A549 (cell line): ENCODE results near the gene CCDC154. TPM values are rescaled to one million over a fixed set of nuclear protein-coding genes. Genes with fewer than 3 reads are reported as not detected.
A peak's percentile ranks its signal among the peaks of the same experiment; 100 is the strongest.

ENCODE experiments used
- ATAC-seq, 2 experiments: fragments of 200-7000 bp in 1 of 2; fragments of >200 bp in 1 of 2; cut with Nextera tagmentation in 1 of 2; cut with Tn5 transposase in 1 of 2; 3 replicates each; pipeline versions ENCODE4 v1.8.0 to v1.9.1; 2018 to 2020; ENCODE audit warnings: mild to moderate bottlenecking in 1 of 2, moderate library complexity in 1 of 2
- CTCF ChIA-PET: fragments of 300-600 bp; sonication (Branson Sonifier 250); formaldehyde crosslinking; extraction: SDS; loops from one replicate; lab custom pipeline; 2021; ENCODE audit warnings: antibody characterized with exemption, inconsistent platforms; lab: Yijun Ruan, JAX
- POLR2A ChIA-PET: fragments of 350-600 bp; formaldehyde crosslinking; extraction: SDS; loops from one replicate; lab custom pipeline; 2021; ENCODE audit warnings: antibody characterized with exemption, inconsistent platforms; lab: Yijun Ruan, JAX
- DNase-seq, 2 experiments: peaks; one replicate each; pipeline versions ENCODE4 v3.0.0 to v3.0.0-alpha.2; 2011 to 2016; ENCODE audit warnings: low read depth in 1 of 2, low spot score in 1 of 2
- FAIRE-seq: peaks from 2 replicates; lab custom pipeline; 2011; peaks lifted over from hg19 to GRCh38; lab: Jason Lieb, UNC
- H3K27ac ChIP-seq, 2 experiments: fragments of >200 bp; sonication (Bioruptor Twin); formaldehyde crosslinking; 3 replicates each; pipeline ENCODE4 v1.5.1; 2016 to 2017
- H3K4me1 ChIP-seq: fragments of >200 bp; sonication (Bioruptor Twin); formaldehyde crosslinking; 3 replicates; pipeline ENCODE4 v1.6.1; 2016
- H3K4me2 ChIP-seq: fragments of >200 bp; sonication (Bioruptor Twin); formaldehyde crosslinking; 3 replicates; pipeline ENCODE4 v1.6.1; 2016
- H3K4me3 ChIP-seq: fragments of >200 bp; sonication (Bioruptor Twin); formaldehyde crosslinking; 3 replicates; pipeline ENCODE4 v1.5.1; 2016
- H3K9me3 ChIP-seq: fragments of >200 bp; sonication (Bioruptor Twin); formaldehyde crosslinking; 3 replicates; pipeline ENCODE4 v1.6.1; 2016
- ATOH8 ChIP-seq: fragments of 250-450 bp; sonication (Bioruptor Pico); IDR thresholded peaks from 2 replicates; pipeline ENCODE4 v1.5.0; 2020; ENCODE audit warnings: low read depth, mild to moderate bottlenecking, moderate library complexity
- CEBPB ChIP-seq, 2 experiments: fragments of >200 bp in 1 of 2; sonication (Bioruptor Twin) in 1 of 2; formaldehyde crosslinking in 1 of 2; IDR thresholded peaks; 2 replicates each; pipeline ENCODE4 v1.6.1; 2012 to 2016
- CHD2 ChIP-seq: fragments of 150-350 bp; IDR thresholded peaks from 2 replicates; pipeline ENCODE4 v1.6.1; 2014; ENCODE audit warnings: low read length; ENCODE audit not compliant: partially characterized antibody
- E2F6 ChIP-seq: IDR thresholded peaks from 2 replicates; pipeline ENCODE4 v1.6.1; 2012; ENCODE audit warnings: low read depth, borderline replicate concordance
- EHMT2 ChIP-seq: fragments of 200-600 bp; sonication (generic); IDR thresholded peaks from 2 replicates; pipeline ENCODE4 v1.6.1; 2016; ENCODE audit warnings: antibody characterized with exemption, low read depth, mild to moderate bottlenecking, moderate library complexity
- EP300 ChIP-seq, 2 experiments: fragments of >200 bp; sonication (Bioruptor Twin); formaldehyde crosslinking; IDR thresholded peaks; 2 replicates in 1 of 2; 3 replicates in 1 of 2; pipeline ENCODE4 v1.6.1; 2016 to 2017
- ESRRA ChIP-seq: fragments of 150-350 bp; IDR thresholded peaks from 2 replicates; pipeline ENCODE4 v1.6.1; 2014; ENCODE audit warnings: mild to moderate bottlenecking, low read length, borderline replicate concordance
- FOSB ChIP-seq: fragments of 250-450 bp; sonication (Bioruptor Pico); IDR thresholded peaks from 2 replicates; pipeline ENCODE4 v1.5.0; 2020; ENCODE audit warnings: mild to moderate bottlenecking, moderate library complexity
- GATA3 ChIP-seq: IDR thresholded peaks from 2 replicates; pipeline ENCODE4 v1.6.1; 2012; ENCODE audit warnings: borderline replicate concordance
- HEYL ChIP-seq: fragments of 250-450 bp; sonication (Bioruptor Pico); IDR thresholded peaks from 2 replicates; pipeline ENCODE4 v1.8.0; 2021; ENCODE audit warnings: mild to moderate bottlenecking, moderate library complexity
- HOXA7 ChIP-seq: fragments of 250-450 bp; sonication (Bioruptor Pico); IDR thresholded peaks from 2 replicates; pipeline ENCODE4 v1.5.0; 2020; ENCODE audit warnings: mild to moderate bottlenecking, moderate library complexity
- HOXB5 ChIP-seq: fragments of 250-450 bp; sonication (Bioruptor Pico); IDR thresholded peaks from 2 replicates; pipeline ENCODE4 v1.5.0; 2020; ENCODE audit warnings: mild to moderate bottlenecking, moderate library complexity
- KDM1A ChIP-seq: fragments of 200-600 bp; sonication (generic); IDR thresholded peaks from 2 replicates; pipeline ENCODE4 v1.6.1; 2016; ENCODE audit warnings: low read depth, mild to moderate bottlenecking
- KDM5A ChIP-seq: fragments of 200-600 bp; sonication (generic); IDR thresholded peaks from 2 replicates; pipeline ENCODE4 v1.6.1; 2016; ENCODE audit warnings: antibody characterized with exemption, mild to moderate bottlenecking
- MAFK ChIP-seq: fragments of 450-650 bp; IDR thresholded peaks from 2 replicates; pipeline ENCODE4 v1.6.1; 2014; ENCODE audit not compliant: partially characterized antibody
- TFCP2L1 ChIP-seq: fragments of 250-450 bp; sonication (Bioruptor Pico); IDR thresholded peaks from 2 replicates; pipeline ENCODE4 v1.5.0; 2021; ENCODE audit warnings: mild to moderate bottlenecking
- USF2 ChIP-seq: fragments of 450-650 bp; IDR thresholded peaks from 2 replicates; pipeline ENCODE4 v1.6.1; 2014; ENCODE audit warnings: antibody characterized with exemption
- ZC3H11A ChIP-seq: fragments of 450-650 bp; IDR thresholded peaks from 2 replicates; pipeline ENCODE4 v1.6.1; 2014; ENCODE audit warnings: antibody characterized with exemption, mild to moderate bottlenecking
- ZSCAN20 ChIP-seq: fragments of 250-450 bp; sonication (Bioruptor Pico); IDR thresholded peaks from 2 replicates; pipeline ENCODE4 v1.8.0; 2022; ENCODE audit warnings: mild to moderate bottlenecking, moderate library complexity
- WGBS: methylation state at CpG from one replicate; pipeline ENCODE4 v1.1.6; 2017; ENCODE audit errors: missing lambda C conversion rate; 5-methylcytosine and 5-hydroxymethylcytosine counted together
- polyA minus RNA-seq: library from RNA; depleted of rRNA, polyadenylated mRNA; stranded (reverse); fragments of >200 nt; gene quantifications from 2 replicates; pipeline ENCODE4 v1.2.3, GENCODE V29; 2011; rRNA and poly(A)+ RNA removed
- polyA plus RNA-seq, 4 experiments: library from polyadenylated mRNA; depleted of rRNA in 3 of 4; stranded (reverse); fragments of >200 nt; fragmentation: RNase III in 1 of 4; extraction: RNeasy Plus Mini Kit Qiagen cat#74134 plus additional on column Dnase treatment in 1 of 4; gene quantifications; 2 replicates in 3 of 4; 3 replicates in 1 of 4; pipeline ENCODE4 v1.2.3, GENCODE V29; 2011 to 2017
- TF ChIP-seq, protein P1 (sequence below): IDR thresholded peaks from 2 replicates; pipeline ENCODE4 v1.6.1; 2012
- TF ChIP-seq, protein P2 (sequence below): fragments of 250-450 bp; sonication (Bioruptor Pico); IDR thresholded peaks from 2 replicates; pipeline ENCODE4 v1.5.0; 2021; ENCODE audit warnings: mild to moderate bottlenecking, moderate library complexity, borderline replicate concordance
- TF ChIP-seq, protein P3 (sequence below): fragments of >200 bp; sonication (Bioruptor Twin); formaldehyde crosslinking; IDR thresholded peaks from 3 replicates; pipeline ENCODE4 v1.6.1; 2016
- TF ChIP-seq, protein P4 (sequence below): IDR thresholded peaks from 2 replicates; pipeline ENCODE4 v1.6.1; 2012

CCDC154 gene
- polyA plus RNA-seq (2011; rRNA removed) (0.16 and 0.34 TPM in 2 replicates), polyA plus RNA-seq (2017; fragmentation: RNase III; extraction: RNeasy Plus Mini Kit Qiagen cat#74134 plus additional on column Dnase treatment) (0.49 to 0.74 TPM (median 0.70 TPM) in 3 replicates), polyA minus RNA-seq (not detected in 2 replicates)
- polyA plus RNA-seq (2012; cell fraction: cytosol; rRNA removed), result 0.30 and 0.32 TPM in 2 replicates
- polyA plus RNA-seq (2012; cell fraction: nucleus; rRNA removed), result 1.6 and 2.0 TPM in 2 replicates

DNA sequence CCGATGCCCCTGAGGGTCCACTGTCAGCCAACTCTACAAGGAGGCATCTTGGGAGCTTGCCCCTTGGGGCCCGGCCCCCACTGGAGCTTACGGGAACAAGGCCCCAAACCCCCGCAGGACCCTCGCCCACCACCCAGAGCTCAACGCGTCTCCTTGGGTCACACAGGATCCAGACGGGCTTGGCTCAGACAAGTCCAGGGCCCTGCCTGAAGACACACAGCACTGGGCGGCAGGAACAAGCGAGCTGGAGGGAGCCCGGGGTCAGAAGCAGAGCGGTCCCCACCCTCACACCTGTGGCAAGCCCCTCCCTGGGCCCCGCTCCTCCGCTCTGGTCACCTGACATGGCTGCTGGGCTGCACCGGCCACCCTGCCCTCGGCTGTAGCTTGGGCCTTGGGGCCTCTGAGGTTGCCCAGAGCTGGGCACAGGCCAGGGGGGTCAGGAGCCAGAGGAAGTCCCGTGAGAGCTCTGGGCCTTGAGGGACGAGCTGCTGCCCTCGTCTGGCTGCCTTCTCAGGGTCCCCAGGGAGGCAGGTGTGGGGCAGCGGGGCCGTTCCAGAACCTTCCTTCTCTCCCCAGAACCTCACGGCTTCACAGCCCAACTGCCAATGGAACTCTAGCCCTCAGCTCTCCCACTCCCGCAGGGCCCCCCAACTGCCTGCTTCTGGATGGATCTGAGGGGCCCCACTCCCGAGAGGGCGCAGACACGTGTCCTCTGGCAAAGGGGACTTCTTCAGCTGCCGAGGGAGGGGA, at the start of gene CCDC154:
TSS of gene CCDC154 (minus strand) at position 577 of the 750 bp plus-strand sequence. CDS start at position 343, 234 bp downstream.
- TF ChIP-seq KDM5A (no peak), CEBPB (IDR thresholded peaks at IDR 0.05) (no peak), TFCP2L1 (CRISPR knock-in tag) (no peak), KDM1A (no peak), ZC3H11A (no peak), EHMT2 (no peak), FOSB (CRISPR knock-in tag) (no peak), HEYL (CRISPR knock-in tag) (no peak), EP300 (IDR thresholded peaks at IDR 0.05) (no peak), ATOH8 (CRISPR knock-in tag) (no peak), USF2 (no peak), GATA3 (no peak), ESRRA (no peak), MAFK (no peak), HOXA7 (CRISPR knock-in tag) (no peak)
- TF ChIP-seq, protein P1, sequence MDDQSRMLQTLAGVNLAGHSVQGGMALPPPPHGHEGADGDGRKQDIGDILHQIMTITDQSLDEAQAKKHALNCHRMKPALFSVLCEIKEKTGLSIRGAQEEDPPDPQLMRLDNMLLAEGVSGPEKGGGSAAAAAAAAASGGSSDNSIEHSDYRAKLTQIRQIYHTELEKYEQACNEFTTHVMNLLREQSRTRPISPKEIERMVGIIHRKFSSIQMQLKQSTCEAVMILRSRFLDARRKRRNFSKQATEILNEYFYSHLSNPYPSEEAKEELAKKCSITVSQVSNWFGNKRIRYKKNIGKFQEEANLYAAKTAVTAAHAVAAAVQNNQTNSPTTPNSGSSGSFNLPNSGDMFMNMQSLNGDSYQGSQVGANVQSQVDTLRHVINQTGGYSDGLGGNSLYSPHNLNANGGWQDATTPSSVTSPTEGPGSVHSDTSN, result no peak
- TF ChIP-seq, protein P2, sequence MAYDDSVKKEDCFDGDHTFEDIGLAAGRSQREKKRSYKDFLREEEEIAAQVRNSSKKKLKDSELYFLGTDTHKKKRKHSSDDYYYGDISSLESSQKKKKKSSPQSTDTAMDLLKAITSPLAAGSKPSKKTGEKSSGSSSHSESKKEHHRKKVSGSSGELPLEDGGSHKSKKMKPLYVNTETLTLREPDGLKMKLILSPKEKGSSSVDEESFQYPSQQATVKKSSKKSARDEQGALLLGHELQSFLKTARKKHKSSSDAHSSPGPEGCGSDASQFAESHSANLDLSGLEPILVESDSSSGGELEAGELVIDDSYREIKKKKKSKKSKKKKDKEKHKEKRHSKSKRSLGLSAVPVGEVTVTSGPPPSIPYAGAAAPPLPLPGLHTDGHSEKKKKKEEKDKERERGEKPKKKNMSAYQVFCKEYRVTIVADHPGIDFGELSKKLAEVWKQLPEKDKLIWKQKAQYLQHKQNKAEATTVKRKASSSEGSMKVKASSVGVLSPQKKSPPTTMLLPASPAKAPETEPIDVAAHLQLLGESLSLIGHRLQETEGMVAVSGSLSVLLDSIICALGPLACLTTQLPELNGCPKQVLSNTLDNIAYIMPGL (CRISPR knock-in tag), result no peak
- TF ChIP-seq, protein P3, sequence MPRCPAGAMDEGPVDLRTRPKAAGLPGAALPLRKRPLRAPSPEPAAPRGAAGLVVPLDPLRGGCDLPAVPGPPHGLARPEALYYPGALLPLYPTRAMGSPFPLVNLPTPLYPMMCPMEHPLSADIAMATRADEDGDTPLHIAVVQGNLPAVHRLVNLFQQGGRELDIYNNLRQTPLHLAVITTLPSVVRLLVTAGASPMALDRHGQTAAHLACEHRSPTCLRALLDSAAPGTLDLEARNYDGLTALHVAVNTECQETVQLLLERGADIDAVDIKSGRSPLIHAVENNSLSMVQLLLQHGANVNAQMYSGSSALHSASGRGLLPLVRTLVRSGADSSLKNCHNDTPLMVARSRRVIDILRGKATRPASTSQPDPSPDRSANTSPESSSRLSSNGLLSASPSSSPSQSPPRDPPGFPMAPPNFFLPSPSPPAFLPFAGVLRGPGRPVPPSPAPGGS, result no peak
- TF ChIP-seq, protein P4, sequence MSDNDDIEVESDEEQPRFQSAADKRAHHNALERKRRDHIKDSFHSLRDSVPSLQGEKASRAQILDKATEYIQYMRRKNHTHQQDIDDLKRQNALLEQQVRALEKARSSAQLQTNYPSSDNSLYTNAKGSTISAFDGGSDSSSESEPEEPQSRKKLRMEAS, result no peak
- Histone ChIP-seq H3K9me3 (no peaks in the 10 kb centered on the region), H3K4me1 (no peaks in the 10 kb centered on the region), H3K4me3 (no peak within 1 kb of the TSS), H3K27ac (no peak within 1 kb of the TSS), H3K4me2 (no peak within 1 kb of the TSS)
- 93% methylated on average over 11 of the region's 27 CpGs for WGBS
- ChIA-PET CTCF (interaction anchor here (0.5 to 9.2 kb wide), 5 partner anchors 11 to 141 kb away, joined by 3 to 57 read pairs (median 3); partner anchors contain the start of gene UQCC4), POLR2A (no interaction called here)
- ATAC-seq (peak in 1 of 2 experiments; percentile 4; a peak in 2 of 6 replicates), DNase-seq (no peak), FAIRE-seq (no peak)

DNA sequence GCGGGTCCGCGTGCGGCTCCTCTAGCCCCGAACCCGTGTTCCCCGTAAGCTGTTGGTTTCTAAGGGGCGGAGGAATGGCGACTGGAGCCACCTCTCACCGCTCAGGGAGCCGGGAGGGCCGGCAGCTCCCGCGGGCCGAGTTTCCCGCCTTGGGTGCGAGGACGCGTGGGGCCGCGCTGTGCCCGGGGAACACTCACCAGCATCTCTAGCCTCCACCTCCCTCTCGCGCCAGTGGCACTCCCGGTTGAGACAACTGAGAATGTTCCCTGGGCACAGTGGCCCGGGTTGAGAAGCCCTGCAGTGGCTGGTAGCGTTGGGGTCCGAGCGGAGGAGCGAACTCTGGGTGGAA, 49.4 kb upstream of the CCDC154 start:
- peak; percentile 33 to 56 for ATAC-seq
- no peaks in the 10 kb centered on the region for H3K9me3 ChIP-seq
- peak overlapping the region; percentile 92 to 99 for H3K27ac ChIP-seq
- CTCF ChIA-PET, result interaction anchor here (1.1 to 1.4 kb wide), 3 partner anchors 10 to 65 kb away, joined by 3 read pairs; no protein-coding TSS in a partner anchor
- TF ChIP-seq ZSCAN20 (CRISPR knock-in tag), result no peak
- TF ChIP-seq CHD2, result no peak
- TF ChIP-seq USF2, result no peak
- no peak for TF ChIP-seq EP300 (IDR thresholded peaks at IDR 0.05)
- TF ChIP-seq E2F6, result 0 out of 2 replicates have a peak, but pooled peaks have one; percentile 54
- TF ChIP-seq ATOH8 (CRISPR knock-in tag), result no peak
- no peak for TF ChIP-seq HOXB5 (CRISPR knock-in tag)
- POLR2A ChIA-PET, result interaction anchor here (0.5 to 1.5 kb wide), 3 partner anchors 16 to 212 kb away, joined by 3 to 4 read pairs (median 3); partner anchors contain the start of gene MAPK8IP3
- peak overlapping the region; percentile 91 for H3K4me2 ChIP-seq
- WGBS, result no CpG with 5 or more reads among the region's 30 CpGs
- peak in 1 of 2 experiments; percentile 24 for DNase-seq
- FAIRE-seq, result no peak
- peaks cover 15% of the 10 kb centered on the region for H3K4me1 ChIP-seq
- H3K4me3 ChIP-seq, result peak overlapping the region; percentile 84
